ENCODE measurements around the gene TRIM27. TPM values are rescaled to one million over a fixed set of nuclear protein-coding genes. Genes with fewer than 3 reads are reported as not detected.
"Not testable (repeated sequence)": the region's sequence is repeated elsewhere in the genome, so short reads cannot be mapped to it uniquely, and the experiment has no call there.

Gene TRIM27, protein sequence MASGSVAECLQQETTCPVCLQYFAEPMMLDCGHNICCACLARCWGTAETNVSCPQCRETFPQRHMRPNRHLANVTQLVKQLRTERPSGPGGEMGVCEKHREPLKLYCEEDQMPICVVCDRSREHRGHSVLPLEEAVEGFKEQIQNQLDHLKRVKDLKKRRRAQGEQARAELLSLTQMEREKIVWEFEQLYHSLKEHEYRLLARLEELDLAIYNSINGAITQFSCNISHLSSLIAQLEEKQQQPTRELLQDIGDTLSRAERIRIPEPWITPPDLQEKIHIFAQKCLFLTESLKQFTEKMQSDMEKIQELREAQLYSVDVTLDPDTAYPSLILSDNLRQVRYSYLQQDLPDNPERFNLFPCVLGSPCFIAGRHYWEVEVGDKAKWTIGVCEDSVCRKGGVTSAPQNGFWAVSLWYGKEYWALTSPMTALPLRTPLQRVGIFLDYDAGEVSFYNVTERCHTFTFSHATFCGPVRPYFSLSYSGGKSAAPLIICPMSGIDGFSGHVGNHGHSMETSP
- total RNA-seq (10 to 100 TPM; 27.3 to 63.3 TPM), polyA plus RNA-seq (10 to 100 TPM; 19.6 to 37.7 TPM)

- under 1% methylated on average over 89 of the region's 89 CpGs for WGBS
- Histone ChIP-seq H3K4me3 (ENCODE audit: low read depth in 1 of 3, low read length in 3 of 3) (peak within 1 kb of the TSS; percentile 71 to 93 (median 93)), H3K36me3 (ENCODE audit: control insufficient read depth in 4 of 4, insufficient read depth in 3 of 4, low read depth in 1 of 4, low read length in 3 of 4) (peaks cover 4 to 23% (median 17%) of the 10 kb centered on the region in 4 donors), H3K27me3 (ENCODE audit: control insufficient read depth in 4 of 4, insufficient read depth in 4 of 4, low read length in 3 of 4) (no peaks in the 10 kb centered on the region), H3K4me1 (ENCODE audit: control insufficient read depth in 4 of 4, insufficient read depth in 4 of 4, low read length in 3 of 4) (peaks cover 5 to 26% (median 10%) of the 10 kb centered on the region in 4 donors), H3K27ac (ENCODE audit: low read depth in 1 of 2, low read length in 2 of 2) (peak within 1 kb of the TSS; percentile 96 to 98), H3K9ac (ENCODE audit: low read depth in 1 of 2, low read length in 2 of 2) (peak within 1 kb of the TSS; percentile 88 to 97), H3K9me3 (ENCODE audit: control insufficient read depth in 4 of 4, low read length in 3 of 4) (no peaks in the 10 kb centered on the region)
- no peak for TF ChIP-seq RXRA (IDR thresholded peaks at IDR 0.05)
- no peak for TF ChIP-seq ZBTB33 (IDR thresholded peaks at IDR 0.05)
- no peak for TF ChIP-seq FOXA2 (IDR thresholded peaks at IDR 0.05)
- no peak for TF ChIP-seq CTCF (IDR thresholded peaks at IDR 0.05; ENCODE audit: low read depth, low read length, missing input control)
- peak in 1 of 2 donors; percentile 29 for TF ChIP-seq RAD21 (IDR thresholded peaks at IDR 0.05)
- peak; percentile 85 for TF ChIP-seq REST (IDR thresholded peaks at IDR 0.05)
- TF ChIP-seq NR2F2 (IDR thresholded peaks at IDR 0.05), result no peak
- TF ChIP-seq, protein P1, sequence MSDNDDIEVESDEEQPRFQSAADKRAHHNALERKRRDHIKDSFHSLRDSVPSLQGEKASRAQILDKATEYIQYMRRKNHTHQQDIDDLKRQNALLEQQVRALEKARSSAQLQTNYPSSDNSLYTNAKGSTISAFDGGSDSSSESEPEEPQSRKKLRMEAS (IDR thresholded peaks at IDR 0.05), result peak; percentile 55
- TF ChIP-seq GABPA (IDR thresholded peaks at IDR 0.05 in 1 of 2, conservative IDR thresholded peaks at IDR 0.05 in 1 of 2), result peak; percentile 14 to 85
- peak; percentile 67 for TF ChIP-seq YY1 (IDR thresholded peaks at IDR 0.05)
- peak; percentile 32 to 74 for TF ChIP-seq EGR1 (IDR thresholded peaks at IDR 0.05; ENCODE audit: low read depth in 2 of 2)
- peak; percentile 60 to 64 for TF ChIP-seq HNF4A (conservative IDR thresholded peaks at IDR 0.05)
- TF ChIP-seq SP1 (IDR thresholded peaks at IDR 0.05), result peak; percentile 56
- TF ChIP-seq TAF1 (conservative IDR thresholded peaks at IDR 0.05), result no peak
- TF ChIP-seq JUND (IDR thresholded peaks at IDR 0.05), result no peak
- peak; percentile 59 for TF ChIP-seq FOXA1 (IDR thresholded peaks at IDR 0.05)
- TF ChIP-seq HNF4G (IDR thresholded peaks at IDR 0.05), result no peak
- TF ChIP-seq, protein P2, sequence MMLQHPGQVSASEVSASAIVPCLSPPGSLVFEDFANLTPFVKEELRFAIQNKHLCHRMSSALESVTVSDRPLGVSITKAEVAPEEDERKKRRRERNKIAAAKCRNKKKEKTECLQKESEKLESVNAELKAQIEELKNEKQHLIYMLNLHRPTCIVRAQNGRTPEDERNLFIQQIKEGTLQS (IDR thresholded peaks at IDR 0.05), result no peak
- peak; percentile 90 for DNase-seq (ENCODE audit: low spot score)
Measured at GRCh38 chr6:28923318-28924102, at the start of gene TRIM27. Gene TRIM27, minus strand, starts transcription at chr6:28923985. Its CDS starts 353 bp downstream, at chr6:28923632.

- H3K36me3 ChIP-seq (ENCODE audit: control insufficient read depth in 4 of 4, insufficient read depth in 3 of 4, low read depth in 1 of 4, low read length in 3 of 4); H3K27me3 ChIP-seq (ENCODE audit: control insufficient read depth in 4 of 4, insufficient read depth in 4 of 4, low read length in 3 of 4); H3K4me3 ChIP-seq (ENCODE audit: low read depth in 1 of 3, low read length in 3 of 3); H3K9ac ChIP-seq (ENCODE audit: low read depth in 1 of 2, low read length in 2 of 2); H3K27ac ChIP-seq (ENCODE audit: low read depth in 1 of 2, low read length in 2 of 2); DNase-seq (ENCODE audit: low spot score); H3K4me1 ChIP-seq (ENCODE audit: control insufficient read depth in 4 of 4, insufficient read depth in 4 of 4, low read length in 3 of 4): not testable (repeated sequence)
- peaks cover 0 to 14% (median 3%) of the 10 kb centered on the region in 4 donors for H3K9me3 ChIP-seq (ENCODE audit: control insufficient read depth in 4 of 4, low read length in 3 of 4)
- WGBS, result 91% methylated on average over 21 of the region's 21 CpGs
Measured at GRCh38 chr6:28970056-28970455, 46.3 kb upstream of the TRIM27 start.
